ENCODE data around the gene GEMIN7. TPM values are rescaled to one million over a fixed set of nuclear protein-coding genes. Genes with fewer than 3 reads are reported as not detected.

Gene GEMIN7
- total RNA-seq, 1 donor from 2014 or later, result 21.7 TPM

- no peaks in the 10 kb centered on the region for H3K36me3 Mint-ChIP-seq (ENCODE audit: low read depth)
- no peak overlapping the region for H3K4me3 Mint-ChIP-seq (ENCODE audit: unreplicated experiment)
- H3K4me1 Mint-ChIP-seq (ENCODE audit: low read depth), result peaks cover 7% of the 10 kb centered on the region
- no peaks in the 10 kb centered on the region for H3K9me3 Mint-ChIP-seq (ENCODE audit: low read depth)
- H3K27ac Mint-ChIP-seq (ENCODE audit: unreplicated experiment), result peak overlapping the region; percentile 66
- TF ChIP-seq CTCF (IDR thresholded peaks at IDR 0.05), result no peak
- H3K27me3 Mint-ChIP-seq (ENCODE audit: low read depth), result no peaks in the 10 kb centered on the region
- DNase-seq (ENCODE audit: low spot score), result no peak
These were observed 58.2 kb downstream of the GEMIN7 start for GRCh38 chr19:45137179-45137761.

DNA sequence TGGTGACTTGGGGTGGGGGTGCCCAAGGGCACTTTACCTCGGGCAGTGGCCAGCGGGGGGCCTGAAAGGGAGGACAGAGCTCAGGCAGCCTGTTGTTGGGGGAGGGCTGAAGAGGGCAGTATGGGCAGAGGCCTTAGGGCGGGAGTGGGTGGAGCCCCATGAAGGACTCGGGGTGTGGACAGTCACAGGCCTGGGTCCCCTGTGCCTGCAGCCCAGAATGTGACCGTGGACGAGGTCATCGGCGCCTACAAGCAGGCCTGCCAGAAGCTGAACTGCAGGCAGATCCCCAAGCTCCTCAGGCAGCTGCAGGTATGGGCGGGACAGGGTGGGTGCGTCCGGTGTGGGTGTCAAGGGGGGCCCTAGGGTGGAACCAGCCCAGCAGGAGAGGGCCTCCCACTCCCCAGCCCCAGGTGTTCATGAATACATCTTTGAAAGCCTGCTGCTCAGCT is 59.3 kb downstream of the GEMIN7 start:
- H3K36me3 Mint-ChIP-seq (ENCODE audit: low read depth), result peaks cover 7% of the 10 kb centered on the region

DNA sequence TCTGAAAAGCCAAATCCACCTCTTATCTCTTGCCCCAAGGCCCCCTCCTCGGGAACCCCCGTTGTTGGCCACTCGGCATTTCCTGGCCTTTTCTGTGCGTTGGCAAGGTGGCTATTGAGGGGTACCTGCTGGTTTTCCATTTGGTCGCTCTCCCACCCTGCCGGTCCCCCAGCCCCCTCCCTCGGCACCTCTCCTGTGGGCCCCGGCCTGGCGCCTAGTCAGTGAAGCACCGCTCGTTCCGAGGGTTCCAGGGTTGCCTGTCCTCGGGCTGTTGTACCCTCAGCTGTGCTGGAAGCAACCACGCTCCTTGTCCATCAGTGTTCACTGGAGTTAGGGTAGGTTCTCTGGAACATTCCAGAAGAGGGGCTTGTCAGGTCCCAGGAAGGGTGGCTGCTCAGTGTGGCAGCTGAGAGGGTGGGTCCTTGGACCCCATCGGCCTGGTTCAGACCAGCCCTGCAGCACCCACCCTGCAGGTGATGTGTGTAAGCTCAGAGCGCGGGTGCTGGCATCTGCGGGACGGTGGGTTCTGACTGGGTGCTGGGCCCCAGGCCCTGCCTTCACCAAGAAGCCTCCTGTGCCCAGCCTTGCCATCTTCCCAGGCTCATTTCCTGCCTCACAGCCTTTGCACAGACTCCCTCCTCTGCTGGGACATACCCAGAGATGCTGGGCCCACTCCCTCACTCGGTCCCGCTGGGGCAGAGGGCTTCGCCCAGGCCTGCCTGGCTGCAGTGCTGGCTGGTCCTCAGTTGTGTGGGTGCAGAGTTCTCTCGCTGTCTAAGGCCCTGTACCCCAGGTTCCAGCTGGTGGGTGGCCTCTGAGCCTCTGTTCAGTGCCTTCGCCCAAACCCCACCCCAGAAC is 60.5 kb downstream of the GEMIN7 start:
- no peak for TF ChIP-seq CTCF (IDR thresholded peaks at IDR 0.05)
- H3K27me3 Mint-ChIP-seq (ENCODE audit: low read depth), result no peaks in the 10 kb centered on the region
- no peak for DNase-seq (ENCODE audit: low spot score)
- H3K4me3 Mint-ChIP-seq (ENCODE audit: unreplicated experiment), result no peak overlapping the region
- H3K4me1 Mint-ChIP-seq (ENCODE audit: low read depth), result peaks cover 7% of the 10 kb centered on the region
- H3K36me3 Mint-ChIP-seq (ENCODE audit: low read depth), result peaks cover 7% of the 10 kb centered on the region
- no peaks in the 10 kb centered on the region for H3K9me3 Mint-ChIP-seq (ENCODE audit: low read depth)
- no peak overlapping the region for H3K27ac Mint-ChIP-seq (ENCODE audit: unreplicated experiment)

More for the DNA sequence above, 59.3 kb downstream of the GEMIN7 start:
- Mint-ChIP-seq H3K4me3 (ENCODE audit: unreplicated experiment) (no peak overlapping the region), H3K27ac (ENCODE audit: unreplicated experiment) (peak overlapping the region; percentile 4), H3K9me3 (ENCODE audit: low read depth) (no peaks in the 10 kb centered on the region), H3K27me3 (ENCODE audit: low read depth) (no peaks in the 10 kb centered on the region), H3K4me1 (ENCODE audit: low read depth) (peaks cover 7% of the 10 kb centered on the region)
- no peak for DNase-seq (ENCODE audit: low spot score)
- TF ChIP-seq CTCF (IDR thresholded peaks at IDR 0.05), result no peak

DNA sequence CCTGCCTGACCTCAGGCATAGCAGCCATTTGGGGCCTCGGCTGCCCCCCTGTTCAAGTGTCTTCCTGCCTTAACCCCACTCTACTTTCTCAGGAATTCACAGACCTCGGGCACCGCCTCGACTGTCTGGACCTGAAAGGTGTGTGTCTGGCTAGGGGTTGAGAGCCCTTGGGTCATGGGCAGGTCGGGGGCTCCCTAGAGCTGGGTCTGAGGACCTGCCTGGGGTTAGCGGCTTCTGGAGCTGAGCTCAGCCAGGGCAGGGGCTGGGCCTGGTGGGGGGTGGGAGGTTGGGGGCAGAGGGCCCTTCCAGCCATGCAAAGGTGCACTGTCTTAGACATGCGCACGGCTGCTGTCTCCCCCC is 61.1 kb downstream of the GEMIN7 start:
- H3K27ac Mint-ChIP-seq (ENCODE audit: unreplicated experiment), result no peak overlapping the region
- no peak overlapping the region for H3K4me3 Mint-ChIP-seq (ENCODE audit: unreplicated experiment)
- no peaks in the 10 kb centered on the region for H3K27me3 Mint-ChIP-seq (ENCODE audit: low read depth)
- TF ChIP-seq CTCF (IDR thresholded peaks at IDR 0.05), result no peak
- H3K4me1 Mint-ChIP-seq (ENCODE audit: low read depth), result peaks cover 7% of the 10 kb centered on the region
- DNase-seq (ENCODE audit: low spot score), result no peak
- H3K9me3 Mint-ChIP-seq (ENCODE audit: low read depth), result no peaks in the 10 kb centered on the region
- H3K36me3 Mint-ChIP-seq (ENCODE audit: low read depth), result peaks cover 7% of the 10 kb centered on the region

- H3K9me3 Mint-ChIP-seq (ENCODE audit: low read depth), result no peaks in the 10 kb centered on the region
- no peak for TF ChIP-seq CTCF (IDR thresholded peaks at IDR 0.05)
- H3K27me3 Mint-ChIP-seq (ENCODE audit: low read depth), result no peaks in the 10 kb centered on the region
- no peak overlapping the region for H3K27ac Mint-ChIP-seq (ENCODE audit: unreplicated experiment)
- H3K4me1 Mint-ChIP-seq (ENCODE audit: low read depth), result peaks cover 7% of the 10 kb centered on the region
- no peak overlapping the region for H3K4me3 Mint-ChIP-seq (ENCODE audit: unreplicated experiment)
- DNase-seq (ENCODE audit: low spot score), result peak; percentile 75
- peaks cover 7% of the 10 kb centered on the region for H3K36me3 Mint-ChIP-seq (ENCODE audit: low read depth)
These were observed 61.5 kb downstream of the GEMIN7 start for GRCh38 chr19:45140533-45140932.

Other genes starting within 250 kb of the GEMIN7 start
- 88.9 to 120 TPM (median 116 TPM) in 3 replicates for gene NECTIN2, start 233.0 kb upstream of the GEMIN7 start, total RNA-seq
- 39.0 to 46.1 TPM (median 40.9 TPM) in 3 replicates for gene TOMM40, start 188.0 kb upstream of the GEMIN7 start, total RNA-seq
- 47.1 to 178 TPM (median 170 TPM) in 3 replicates for gene APOE, start 173.5 kb upstream of the GEMIN7 start, total RNA-seq
- 2.2 to 6.9 TPM in 2 of 3 replicates, not detected in the other for gene APOC1, start 164.7 kb upstream of the GEMIN7 start, total RNA-seq
- not detected in 3 replicates for gene APOC4, start 137.0 kb upstream of the GEMIN7 start, total RNA-seq
- not detected in 3 replicates for gene APOC2, start 133.2 kb upstream of the GEMIN7 start, total RNA-seq
- gene CLPTM1, start 123.9 kb upstream of the GEMIN7 start, total RNA-seq, result 91.4 to 122 TPM (median 96.3 TPM) in 3 replicates
- 7.4 to 11.0 TPM (median 9.8 TPM) in 3 replicates for gene RELB, start 77.8 kb upstream of the GEMIN7 start, total RNA-seq
- 43.4 to 63.6 TPM (median 49.1 TPM) in 3 replicates for gene CLASRP, start 40.2 kb upstream of the GEMIN7 start, total RNA-seq
- 0.12 to 0.58 TPM (median 0.49 TPM) in 3 replicates for gene ZNF296, start 2.8 kb upstream of the GEMIN7 start, total RNA-seq
- 23.9 to 30.2 TPM (median 24.0 TPM) in 3 replicates for gene PPP1R37, start 13.9 kb downstream of the GEMIN7 start, total RNA-seq
- gene NKPD1, start 81.7 kb downstream of the GEMIN7 start, total RNA-seq, result 0.10 to 0.13 TPM in 2 of 3 replicates, not detected in the other
- gene TRAPPC6A, start 99.0 kb downstream of the GEMIN7 start, total RNA-seq, result 12.7 to 15.9 TPM (median 13.7 TPM) in 3 replicates
- gene BLOC1S3, start 99.5 kb downstream of the GEMIN7 start, total RNA-seq, result 15.1 to 21.0 TPM (median 17.6 TPM) in 3 replicates
- gene EXOC3L2, start 166.1 kb downstream of the GEMIN7 start, total RNA-seq, result 0.37 to 1.3 TPM (median 0.51 TPM) in 3 replicates
- 36.5 to 54.7 TPM (median 46.3 TPM) in 3 replicates for gene MARK4, start 172.0 kb downstream of the GEMIN7 start, total RNA-seq
- not detected in 3 replicates for gene CKM, start 243.6 kb downstream of the GEMIN7 start, total RNA-seq